NCI-H1092 (cell line): ENCODE measurements around the gene HIRIP3.
A peak's percentile ranks its signal among the peaks of the same experiment; 100 is the strongest.
"Not testable (repeated sequence)": the region's sequence is repeated elsewhere in the genome, so short reads cannot be mapped to it uniquely, and the experiment has no call there.

Experiments used
- DNase-seq: peaks from one replicate; lab custom pipeline; 2025; lab: John Stamatoyannopoulos, UW

HIRIP3 gene

DNA sequence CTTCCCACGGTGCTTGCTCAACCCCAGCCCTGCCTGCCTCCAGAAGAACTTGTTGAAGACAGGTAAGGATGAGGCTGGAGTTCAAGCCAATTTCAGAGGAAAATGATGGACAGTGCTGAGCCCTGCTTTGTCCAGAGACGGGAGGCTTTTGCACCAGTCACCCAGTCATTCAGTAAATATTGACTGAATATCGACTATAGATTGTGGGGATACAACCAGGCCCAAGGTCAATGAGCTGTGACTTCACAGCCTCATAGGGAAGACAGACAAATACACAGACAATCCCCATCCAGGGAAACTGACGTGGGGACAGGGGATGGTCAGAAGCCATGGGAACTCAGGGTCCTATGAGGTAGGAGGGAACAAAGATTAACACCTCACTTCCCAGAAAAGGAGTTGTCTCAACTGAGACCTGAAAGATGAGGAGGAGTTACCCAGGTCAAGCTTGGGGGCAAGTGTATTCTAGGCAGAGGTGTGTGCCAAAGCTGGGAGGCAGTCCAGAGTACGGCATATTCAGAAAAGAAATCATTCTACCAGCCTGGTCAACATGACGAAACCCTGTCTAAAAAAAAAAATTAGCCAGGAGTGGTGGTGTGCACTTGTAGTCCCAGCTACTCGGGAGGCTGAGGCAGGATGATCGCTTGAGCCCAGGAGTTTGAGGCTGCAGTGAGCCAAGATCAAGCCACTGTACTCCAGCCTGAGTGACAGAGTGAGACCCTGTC is 21.3 kb upstream of the HIRIP3 start:
- DNase-seq = no peak

- not testable (repeated sequence) for DNase-seq
Measured at GRCh38 chr16:30015450-30015849, 20.0 kb upstream of the HIRIP3 start.

DNA sequence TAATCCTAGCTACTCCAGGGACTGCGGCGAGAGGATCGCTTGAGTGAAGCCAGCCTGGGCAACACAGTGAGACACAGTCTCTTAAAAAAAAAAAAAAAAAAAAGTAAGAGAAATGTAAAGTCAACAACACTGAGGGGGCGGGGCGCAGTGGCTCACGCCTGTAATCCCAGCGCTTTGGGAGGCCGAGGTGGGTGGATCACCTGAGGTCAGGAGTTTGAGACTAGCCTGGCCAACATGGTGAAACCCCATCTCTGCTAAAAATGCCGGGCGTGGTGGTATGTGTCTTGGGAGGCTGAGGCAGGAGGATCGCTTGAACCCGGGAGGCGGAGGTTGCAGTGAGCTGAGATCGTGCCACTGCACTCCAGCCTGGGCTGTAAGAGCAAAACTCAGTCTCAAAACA is 17.2 kb upstream of the HIRIP3 start:
- DNase-seq = not testable (repeated sequence)

- no peak for DNase-seq
Measured at GRCh38 chr16:30011714-30012504, 16.5 kb upstream of the HIRIP3 start.

DNA sequence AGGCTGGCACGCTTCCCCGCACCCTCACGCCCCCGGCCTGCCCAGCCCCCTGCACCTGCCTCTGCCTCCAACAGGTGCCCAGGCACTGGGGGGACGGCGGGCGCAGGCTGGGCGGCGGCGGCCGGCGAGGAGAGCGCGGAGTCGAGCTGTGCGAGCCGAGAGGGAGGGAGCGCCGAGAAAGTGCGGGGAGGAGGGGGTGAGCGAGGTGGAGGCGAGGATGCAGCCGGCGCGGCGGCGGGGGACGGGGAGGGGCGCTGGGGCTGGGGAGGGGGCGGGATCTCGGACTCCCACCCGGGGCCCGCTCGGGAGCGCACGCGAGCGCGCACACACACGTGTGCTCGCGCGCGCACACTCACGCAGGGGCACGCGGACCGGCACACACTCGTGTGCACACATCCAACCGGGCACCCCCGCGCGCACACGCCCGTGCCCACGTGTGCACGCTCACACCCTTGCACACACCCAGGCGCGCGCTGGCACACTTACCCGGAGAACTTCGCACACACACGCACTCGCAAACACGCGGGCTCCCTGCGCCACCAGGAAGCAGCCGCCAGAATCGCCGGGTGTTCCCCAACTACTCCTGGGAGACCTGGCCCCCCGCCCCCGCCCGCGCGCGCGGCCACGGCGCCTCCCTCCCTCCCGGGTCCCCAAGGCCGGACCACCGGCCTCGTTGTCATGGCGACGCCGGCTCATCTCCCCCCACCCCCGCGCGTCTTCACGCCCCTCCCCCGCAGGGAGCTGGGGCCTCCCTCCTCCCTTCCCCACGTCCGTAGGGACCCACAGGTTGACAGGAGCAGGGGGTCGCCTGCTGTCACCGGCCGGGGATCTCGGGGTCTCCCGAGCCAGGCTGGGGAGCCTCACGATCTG is 15.7 kb upstream of the HIRIP3 start, which contains the start of gene DOC2A:
DOC2A (minus strand) TSS at position 184 of the 870 bp plus-strand sequence. CDS start 805 bp downstream, outside the sequence.
- DNase-seq = peak; percentile 41

DNA sequence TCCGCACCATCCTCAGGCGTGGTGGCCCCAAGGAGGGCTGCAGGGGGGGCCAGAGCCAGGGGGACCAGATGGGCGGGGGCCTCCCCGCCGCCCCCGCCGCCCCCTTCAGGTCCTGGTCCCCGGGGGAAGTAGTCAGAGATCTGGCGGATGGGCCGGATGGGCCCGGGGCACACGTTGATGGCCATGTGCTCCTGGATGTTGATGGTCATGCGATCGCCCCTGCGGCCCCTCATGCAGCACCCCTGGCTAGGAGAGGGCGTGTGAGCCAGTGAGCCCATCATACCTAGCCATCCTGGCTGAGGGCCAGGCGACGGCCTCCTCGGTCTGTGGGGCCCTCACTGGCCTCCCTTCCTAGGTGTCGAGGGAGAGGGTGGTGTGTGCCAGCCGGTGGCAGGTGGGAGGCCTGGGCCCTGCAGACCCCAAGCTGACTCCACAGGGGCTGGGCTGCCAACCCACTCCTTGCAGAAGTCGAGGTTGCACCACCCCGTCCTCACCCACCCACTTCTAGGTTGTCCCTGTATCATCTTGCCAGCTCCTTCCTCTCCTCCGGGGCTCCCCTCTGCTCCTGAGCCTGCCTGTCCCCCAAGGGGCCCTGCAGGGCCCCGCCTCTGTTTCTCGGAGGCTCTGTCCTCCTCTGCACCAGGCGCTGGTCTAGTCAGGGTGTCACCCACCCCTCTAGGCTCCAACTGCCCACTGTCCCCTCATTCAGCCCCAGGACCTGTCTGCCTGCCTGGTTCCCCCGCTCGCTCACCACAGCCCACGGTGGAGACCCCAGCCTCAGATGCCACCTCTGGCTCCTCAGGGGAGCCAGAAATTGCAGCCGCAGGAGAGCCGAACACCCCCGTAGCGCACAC is 14.8 kb upstream of the HIRIP3 start:
- DNase-seq = no peak

GRCh38 chr16:30009085-30009862 is 13.9 kb upstream of the HIRIP3 start:
- DNase-seq = no peak

- no peak for DNase-seq
Measured at GRCh38 chr16:30007378-30007895, 12.0 kb upstream of the HIRIP3 start.

GRCh38 chr16:30006659-30007377 is 11.4 kb upstream of the HIRIP3 start:
- DNase-seq = no peak

DNA sequence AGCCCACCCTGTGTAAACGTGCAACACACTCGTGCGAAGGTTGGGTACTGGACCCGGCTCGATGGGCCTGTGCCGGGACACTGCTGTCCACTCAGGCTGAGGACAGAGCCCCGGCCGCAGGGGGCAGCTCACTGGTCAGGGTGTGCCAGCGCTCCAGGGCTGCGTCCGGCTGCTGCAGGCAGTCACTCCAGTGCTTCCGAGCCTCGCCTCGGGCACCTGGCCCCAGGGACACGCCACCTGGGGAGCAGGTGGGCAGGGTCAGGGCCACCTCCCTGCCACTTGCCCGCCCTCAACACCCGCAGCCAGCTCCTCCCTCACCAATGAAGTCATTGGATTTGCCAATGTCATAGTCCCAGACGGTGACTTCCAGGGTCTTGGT is 10.7 kb upstream of the HIRIP3 start:
- DNase-seq = no peak

GRCh38 chr16:30005341-30006094 is 10.1 kb upstream of the HIRIP3 start:
- no peak for DNase-seq

GRCh38 chr16:30004811-30005242 is 9.4 kb upstream of the HIRIP3 start:
- DNase-seq = no peak

DNA sequence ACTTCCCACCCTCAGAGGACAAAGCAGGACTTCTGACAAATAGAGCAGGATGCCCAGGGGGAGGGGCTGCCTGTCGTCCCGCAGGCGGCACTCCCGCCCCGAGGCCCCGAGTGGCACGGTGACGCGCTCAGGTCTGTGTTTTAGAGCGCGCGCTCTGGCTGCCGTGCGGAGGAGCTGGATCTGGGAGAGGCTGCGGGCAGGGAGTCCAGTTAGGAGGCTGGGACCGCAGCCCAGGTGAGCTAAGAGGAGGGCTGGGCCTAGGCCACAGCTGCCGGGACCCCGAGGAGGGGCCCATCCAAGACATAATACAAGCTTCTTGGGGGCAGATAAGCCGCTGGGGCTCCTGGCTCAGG is 9.0 kb upstream of the HIRIP3 start:
- DNase-seq = peak; percentile 63

DNA sequence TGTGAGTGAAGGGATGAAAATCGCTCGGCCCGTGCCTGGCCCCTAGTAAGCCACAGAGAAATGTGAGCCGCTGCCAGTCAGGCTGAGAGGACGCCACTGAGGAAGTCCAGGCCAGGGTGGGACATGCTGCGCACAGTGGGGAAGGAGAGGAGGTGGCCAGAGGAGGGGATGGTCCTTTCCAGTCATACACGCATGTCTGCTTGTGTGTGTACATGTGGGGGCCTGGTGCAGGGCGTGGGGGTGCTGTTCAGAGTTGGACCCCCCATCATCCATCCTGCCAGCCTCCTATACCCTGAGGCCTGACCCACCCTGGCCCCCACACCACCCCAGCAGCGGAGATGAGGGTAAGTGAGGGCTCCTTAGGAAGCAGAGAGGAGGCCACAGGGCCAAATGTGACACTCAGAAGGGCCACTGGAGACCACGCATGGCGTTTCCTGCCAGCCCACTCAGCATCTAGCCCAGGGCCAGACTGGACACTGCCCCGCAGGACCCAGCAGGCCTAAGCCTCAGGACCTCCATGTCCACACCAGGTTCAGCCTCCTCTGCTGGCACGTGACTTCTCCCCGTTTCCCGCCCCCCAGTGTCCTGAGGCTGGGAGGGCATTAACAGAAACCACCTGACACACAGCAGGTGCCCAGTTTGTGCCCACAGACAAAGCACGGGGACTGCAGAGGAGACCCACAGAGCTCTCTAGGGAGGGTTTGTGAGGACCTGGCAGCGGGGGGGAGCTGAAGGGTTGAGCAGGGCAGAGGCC is 8.4 kb upstream of the HIRIP3 start:
- DNase-seq = no peak

DNA sequence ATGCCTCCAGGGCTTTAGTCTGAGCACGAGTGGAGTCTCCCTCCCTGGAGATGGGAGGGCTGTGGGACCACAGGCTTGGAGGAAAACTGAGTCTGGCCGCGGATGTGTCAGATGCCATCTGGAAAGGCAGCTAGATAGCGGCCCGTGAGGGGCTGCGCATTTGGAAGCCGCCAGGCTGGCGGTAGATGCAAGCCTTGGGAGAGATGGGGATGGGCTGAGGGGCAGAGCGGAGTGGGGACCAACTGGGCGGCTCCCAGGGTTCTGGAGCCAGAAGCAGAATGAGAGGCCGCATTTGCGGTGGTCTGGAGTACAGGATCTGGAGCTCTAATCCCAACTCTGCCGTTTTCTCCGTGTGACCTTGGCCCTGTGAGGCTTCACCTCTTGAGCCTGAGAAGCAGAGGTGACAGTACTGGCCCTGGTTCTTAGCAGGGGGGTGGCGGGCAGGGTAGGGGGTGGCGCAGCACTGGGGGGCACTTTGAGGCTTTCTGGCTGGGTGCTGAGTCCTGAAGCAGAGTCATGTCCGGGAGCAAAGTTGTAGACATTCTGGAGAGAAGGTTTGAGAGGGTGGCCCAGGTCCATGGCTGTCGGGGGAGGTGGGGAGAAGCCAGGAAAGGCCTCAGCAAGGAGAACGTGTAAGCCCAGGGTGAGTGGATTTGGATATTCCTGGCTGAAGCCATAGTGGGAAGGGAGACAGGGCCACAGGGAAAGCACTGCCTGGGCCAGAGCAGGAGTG is 7.4 kb upstream of the HIRIP3 start:
- no peak for DNase-seq

- DNase-seq = no peak
Measured at GRCh38 chr16:30000735-30001631, 5.6 kb upstream of the HIRIP3 start.

DNA sequence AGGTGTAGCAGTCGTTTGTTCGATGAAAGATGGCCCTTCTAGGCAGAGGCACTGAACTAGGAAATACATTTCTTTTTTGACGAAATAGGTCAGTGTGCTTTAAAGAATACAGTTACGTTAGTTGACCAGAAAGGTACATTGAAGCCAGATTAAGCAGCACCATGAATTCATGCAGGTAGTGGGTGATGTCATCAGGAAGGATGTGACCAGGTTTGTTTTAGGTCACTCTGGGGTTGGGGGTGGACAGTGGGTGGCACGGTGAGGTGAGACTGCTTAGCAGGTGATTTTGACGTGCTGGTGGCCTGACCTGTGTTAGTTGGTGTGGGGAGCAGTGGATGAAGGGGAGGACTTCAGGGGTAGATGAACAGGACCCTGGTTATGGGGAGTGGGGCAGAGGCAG is 4.2 kb upstream of the HIRIP3 start:
- no peak for DNase-seq
